Measurements from ENCODE around the gene GAS7.

DNA sequence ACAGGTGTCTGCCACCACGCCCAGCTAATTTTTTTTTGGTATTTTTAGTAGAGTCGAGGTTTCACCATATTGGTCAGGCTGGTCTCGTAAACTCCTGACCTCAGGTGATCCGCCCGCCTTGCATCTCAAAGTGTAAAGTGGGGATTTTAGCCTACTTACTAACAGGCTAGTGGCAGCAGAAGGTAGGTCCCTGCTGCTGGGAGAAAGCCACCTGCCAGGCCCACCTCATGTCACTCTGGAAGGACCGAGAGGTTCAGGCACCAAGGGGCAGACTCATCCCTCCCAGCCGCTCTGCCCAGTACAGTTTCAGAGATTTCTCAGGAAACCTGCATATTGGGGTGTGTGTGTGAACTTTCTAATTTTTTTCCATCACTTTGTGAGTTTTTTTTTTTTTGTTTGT is 291.3 kb downstream of the GAS7 start:
- TF ChIP-seq, protein P1, sequence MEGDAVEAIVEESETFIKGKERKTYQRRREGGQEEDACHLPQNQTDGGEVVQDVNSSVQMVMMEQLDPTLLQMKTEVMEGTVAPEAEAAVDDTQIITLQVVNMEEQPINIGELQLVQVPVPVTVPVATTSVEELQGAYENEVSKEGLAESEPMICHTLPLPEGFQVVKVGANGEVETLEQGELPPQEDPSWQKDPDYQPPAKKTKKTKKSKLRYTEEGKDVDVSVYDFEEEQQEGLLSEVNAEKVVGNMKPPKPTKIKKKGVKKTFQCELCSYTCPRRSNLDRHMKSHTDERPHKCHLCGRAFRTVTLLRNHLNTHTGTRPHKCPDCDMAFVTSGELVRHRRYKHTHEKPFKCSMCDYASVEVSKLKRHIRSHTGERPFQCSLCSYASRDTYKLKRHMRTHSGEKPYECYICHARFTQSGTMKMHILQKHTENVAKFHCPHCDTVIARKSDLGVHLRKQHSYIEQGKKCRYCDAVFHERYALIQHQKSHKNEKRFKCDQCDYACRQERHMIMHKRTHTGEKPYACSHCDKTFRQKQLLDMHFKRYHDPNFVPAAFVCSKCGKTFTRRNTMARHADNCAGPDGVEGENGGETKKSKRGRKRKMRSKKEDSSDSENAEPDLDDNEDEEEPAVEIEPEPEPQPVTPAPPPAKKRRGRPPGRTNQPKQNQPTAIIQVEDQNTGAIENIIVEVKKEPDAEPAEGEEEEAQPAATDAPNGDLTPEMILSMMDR (IDR thresholded peaks at IDR 0.05): no peak
- no peak for TF ChIP-seq EZH2 (IDR thresholded peaks at IDR 0.05)
